ENCODE data around the gene SGK1. TPM values are rescaled to one million over a fixed set of nuclear protein-coding genes. Genes with fewer than 3 reads are reported as not detected.

SGK1 gene
- total RNA-seq, 1 experiment from 2014 or later: 42.6 TPM

DNA sequence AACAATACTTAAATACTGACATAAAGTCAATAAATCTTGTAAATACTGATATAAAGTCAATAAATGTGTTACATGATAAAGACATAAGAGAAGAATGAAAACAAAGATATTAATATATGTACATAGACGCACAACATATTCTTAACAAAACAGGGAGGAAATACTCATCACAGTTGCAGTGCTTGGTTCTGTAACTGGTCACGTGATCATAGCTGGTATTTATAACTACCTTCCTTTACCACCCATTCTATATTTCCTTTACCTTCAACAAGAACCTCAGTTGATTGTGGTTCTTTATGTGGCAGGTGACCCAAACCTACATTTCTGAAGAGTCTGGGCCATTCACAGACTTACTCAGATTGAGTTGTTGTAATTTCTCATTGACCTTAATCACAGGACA is 131.6 kb downstream of the SGK1 start:
- no peaks in the 10 kb centered on the region for H3K36me3 Mint-ChIP-seq (ENCODE audit: insufficient read depth, unreplicated experiment)
- ChIA-PET CTCF (no interaction called here), POLR2A (no interaction called here)
- peaks cover 38% of the 10 kb centered on the region for H3K4me1 Mint-ChIP-seq (ENCODE audit: low read depth, unreplicated experiment)
- no peaks in the 10 kb centered on the region for H3K9me3 Mint-ChIP-seq (ENCODE audit: unreplicated experiment)
- BruUV-seq (replicated peaks): no TSS peak
- Histone ChIP-seq H3K9me3 (no peaks in the 10 kb centered on the region), H3K27me3 (replicated peaks; ENCODE audit: control insufficient read depth, insufficient read depth, low read length) (no peaks in the 10 kb centered on the region), H3K4me3 (ENCODE audit: low read depth, low read length) (no peak overlapping the region), H3K4me1 (peaks cover 26% of the 10 kb centered on the region), H3K36me3 (ENCODE audit: control insufficient read depth, insufficient read depth, low read length) (no peaks in the 10 kb centered on the region)
- TF ChIP-seq, protein P1, sequence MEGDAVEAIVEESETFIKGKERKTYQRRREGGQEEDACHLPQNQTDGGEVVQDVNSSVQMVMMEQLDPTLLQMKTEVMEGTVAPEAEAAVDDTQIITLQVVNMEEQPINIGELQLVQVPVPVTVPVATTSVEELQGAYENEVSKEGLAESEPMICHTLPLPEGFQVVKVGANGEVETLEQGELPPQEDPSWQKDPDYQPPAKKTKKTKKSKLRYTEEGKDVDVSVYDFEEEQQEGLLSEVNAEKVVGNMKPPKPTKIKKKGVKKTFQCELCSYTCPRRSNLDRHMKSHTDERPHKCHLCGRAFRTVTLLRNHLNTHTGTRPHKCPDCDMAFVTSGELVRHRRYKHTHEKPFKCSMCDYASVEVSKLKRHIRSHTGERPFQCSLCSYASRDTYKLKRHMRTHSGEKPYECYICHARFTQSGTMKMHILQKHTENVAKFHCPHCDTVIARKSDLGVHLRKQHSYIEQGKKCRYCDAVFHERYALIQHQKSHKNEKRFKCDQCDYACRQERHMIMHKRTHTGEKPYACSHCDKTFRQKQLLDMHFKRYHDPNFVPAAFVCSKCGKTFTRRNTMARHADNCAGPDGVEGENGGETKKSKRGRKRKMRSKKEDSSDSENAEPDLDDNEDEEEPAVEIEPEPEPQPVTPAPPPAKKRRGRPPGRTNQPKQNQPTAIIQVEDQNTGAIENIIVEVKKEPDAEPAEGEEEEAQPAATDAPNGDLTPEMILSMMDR (IDR thresholded peaks at IDR 0.05; ENCODE audit: insufficient read depth in 1 of 2, low read depth in 1 of 2, low read length in 1 of 2, severe bottlenecking in 1 of 2, unreplicated experiment in 1 of 2): no peak
- no peak overlapping the region for H3K27ac Mint-ChIP-seq (ENCODE audit: unreplicated experiment)
- no peaks in the 10 kb centered on the region for H3K27me3 Mint-ChIP-seq (ENCODE audit: insufficient read depth, unreplicated experiment)
- H3K4me3 Mint-ChIP-seq (ENCODE audit: unreplicated experiment): no peak overlapping the region
- intact Hi-C loops (cut with micrococcal nuclease; ENCODE audit: unreplicated experiment): no loop called here
- DNase-seq: no peak

DNA sequence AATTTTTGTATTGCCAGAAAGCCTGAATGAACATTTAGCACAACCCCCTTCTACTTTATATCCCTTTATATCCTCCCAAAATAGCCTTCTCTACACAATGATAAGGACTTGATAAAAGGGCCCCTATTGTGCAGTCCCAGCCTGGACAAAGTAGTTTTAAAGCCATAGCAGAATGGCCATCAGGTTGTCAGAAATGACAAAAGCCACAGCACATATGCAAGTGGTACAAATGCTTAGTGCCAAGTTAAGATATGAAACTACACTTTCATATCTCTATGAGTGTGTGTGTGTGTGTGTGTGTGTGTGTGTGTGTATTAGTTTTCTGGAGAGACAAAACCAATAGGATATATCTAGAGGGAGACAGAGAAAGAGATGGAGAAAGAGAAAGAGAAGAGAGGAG is 132.6 kb downstream of the SGK1 start:
- DNase-seq: no peak
- H3K4me1 ChIP-seq: peaks cover 32% of the 10 kb centered on the region
- no peaks in the 10 kb centered on the region for H3K36me3 ChIP-seq (ENCODE audit: control insufficient read depth, insufficient read depth, low read length)
- TF ChIP-seq, protein P1 (IDR thresholded peaks at IDR 0.05; ENCODE audit: insufficient read depth in 1 of 2, low read depth in 1 of 2, low read length in 1 of 2, severe bottlenecking in 1 of 2, unreplicated experiment in 1 of 2): no peak
- Mint-ChIP-seq H3K4me1 (ENCODE audit: low read depth, unreplicated experiment) (peaks cover 38% of the 10 kb centered on the region), H3K27me3 (ENCODE audit: insufficient read depth, unreplicated experiment) (no peaks in the 10 kb centered on the region), H3K4me3 (ENCODE audit: unreplicated experiment) (no peak overlapping the region), H3K9me3 (ENCODE audit: unreplicated experiment) (no peaks in the 10 kb centered on the region), H3K27ac (ENCODE audit: unreplicated experiment) (peak overlapping the region; percentile 37), H3K36me3 (ENCODE audit: insufficient read depth, unreplicated experiment) (no peaks in the 10 kb centered on the region)
- intact Hi-C loops (cut with micrococcal nuclease; ENCODE audit: unreplicated experiment): no loop called here
- BruUV-seq (replicated peaks): no TSS peak
- POLR2A ChIA-PET: no interaction called here
- no peak overlapping the region for H3K4me3 ChIP-seq (ENCODE audit: low read depth, low read length)
- H3K27me3 ChIP-seq (replicated peaks; ENCODE audit: control insufficient read depth, insufficient read depth, low read length): no peaks in the 10 kb centered on the region
- CTCF ChIA-PET: no interaction called here
- H3K9me3 ChIP-seq: no peaks in the 10 kb centered on the region

DNA sequence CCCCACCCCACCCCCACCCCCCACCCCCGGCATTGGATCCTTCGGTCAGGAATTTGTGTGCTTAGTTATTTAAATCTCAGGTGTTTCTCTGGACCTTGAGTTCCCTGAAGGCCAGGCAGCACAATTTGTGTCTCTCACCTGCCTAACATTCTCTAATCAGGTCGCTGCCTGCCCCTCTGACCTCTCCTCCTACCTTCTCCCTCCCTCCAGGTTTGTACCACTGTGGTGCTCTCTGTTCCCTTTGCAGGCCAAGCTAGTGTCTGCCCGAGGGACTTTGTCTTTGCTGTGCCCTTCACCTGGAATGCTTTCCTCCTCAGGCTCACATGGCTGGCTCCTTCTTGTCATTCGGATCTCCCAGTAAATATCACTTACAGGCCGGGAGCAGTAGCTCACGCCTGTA is 134.1 kb downstream of the SGK1 start:
- peaks cover 38% of the 10 kb centered on the region for H3K4me1 Mint-ChIP-seq (ENCODE audit: low read depth, unreplicated experiment)
- Histone ChIP-seq H3K9me3 (no peaks in the 10 kb centered on the region), H3K4me3 (ENCODE audit: low read depth, low read length) (no peak overlapping the region), H3K36me3 (ENCODE audit: control insufficient read depth, insufficient read depth, low read length) (no peaks in the 10 kb centered on the region), H3K4me1 (peaks cover 32% of the 10 kb centered on the region), H3K27me3 (replicated peaks; ENCODE audit: control insufficient read depth, insufficient read depth, low read length) (no peaks in the 10 kb centered on the region)
- H3K27me3 Mint-ChIP-seq (ENCODE audit: insufficient read depth, unreplicated experiment): no peaks in the 10 kb centered on the region
- POLR2A ChIA-PET: no interaction called here
- peak; percentile 39 to 71 for DNase-seq
- no TSS peak for BruUV-seq (replicated peaks)
- H3K4me3 Mint-ChIP-seq (ENCODE audit: unreplicated experiment): peak overlapping the region; percentile 7
- TF ChIP-seq, protein P1 (IDR thresholded peaks at IDR 0.05; ENCODE audit: insufficient read depth in 1 of 2, low read depth in 1 of 2, low read length in 1 of 2, severe bottlenecking in 1 of 2, unreplicated experiment in 1 of 2): no peak
- CTCF ChIA-PET: interaction anchor here (0.5 to 1.2 kb wide), 3 partner anchors 10 to 29 kb away, joined by 3 read pairs; no protein-coding TSS in a partner anchor
- intact Hi-C loops (cut with micrococcal nuclease; ENCODE audit: unreplicated experiment): loop anchor here (1.0 kb wide), 1 partner anchor 14 kb away; no protein-coding TSS in a partner anchor
- H3K36me3 Mint-ChIP-seq (ENCODE audit: insufficient read depth, unreplicated experiment): no peaks in the 10 kb centered on the region
- H3K27ac Mint-ChIP-seq (ENCODE audit: unreplicated experiment): peak overlapping the region; percentile 86
- H3K9me3 Mint-ChIP-seq (ENCODE audit: unreplicated experiment): no peaks in the 10 kb centered on the region

Measured in Caco-2 (cell line).